ENCODE data around the gene RNASE11.

Gene RNASE11

GRCh38 chr14:20539906-20540305 is 47.9 kb downstream of the RNASE11 start:
- H3K4me3 ChIP-seq (ENCODE audit: low read length): no peak overlapping the region
- no peak for DNase-seq (ENCODE audit: low read depth)
- TF ChIP-seq CTCF (conservative IDR thresholded peaks at IDR 0.05; ENCODE audit: low read length): no peak

Data from AG10803 (cell line).